ENCODE measurements around the gene TMEM41B.

DNA sequence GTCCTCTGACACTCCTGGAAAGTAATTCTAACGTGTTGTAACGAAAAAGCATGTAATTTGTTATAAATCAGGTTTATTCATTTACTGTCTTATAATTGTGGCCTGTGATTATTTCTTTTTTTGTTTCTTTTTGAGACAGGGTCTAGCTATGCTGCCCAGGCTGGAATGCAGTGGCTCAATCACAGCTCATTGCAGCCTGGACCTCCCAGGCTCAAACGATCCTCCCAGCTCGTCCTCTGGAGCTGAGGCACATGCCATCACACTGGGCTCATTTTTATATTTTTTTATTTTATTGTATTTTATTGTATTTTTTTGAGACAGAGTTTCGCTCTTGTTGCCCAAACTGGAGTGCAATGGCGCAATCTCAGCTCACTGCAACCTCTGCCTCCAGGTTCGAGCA, 65.1 kb downstream of the TMEM41B start:
- TF ChIP-seq, protein P1, sequence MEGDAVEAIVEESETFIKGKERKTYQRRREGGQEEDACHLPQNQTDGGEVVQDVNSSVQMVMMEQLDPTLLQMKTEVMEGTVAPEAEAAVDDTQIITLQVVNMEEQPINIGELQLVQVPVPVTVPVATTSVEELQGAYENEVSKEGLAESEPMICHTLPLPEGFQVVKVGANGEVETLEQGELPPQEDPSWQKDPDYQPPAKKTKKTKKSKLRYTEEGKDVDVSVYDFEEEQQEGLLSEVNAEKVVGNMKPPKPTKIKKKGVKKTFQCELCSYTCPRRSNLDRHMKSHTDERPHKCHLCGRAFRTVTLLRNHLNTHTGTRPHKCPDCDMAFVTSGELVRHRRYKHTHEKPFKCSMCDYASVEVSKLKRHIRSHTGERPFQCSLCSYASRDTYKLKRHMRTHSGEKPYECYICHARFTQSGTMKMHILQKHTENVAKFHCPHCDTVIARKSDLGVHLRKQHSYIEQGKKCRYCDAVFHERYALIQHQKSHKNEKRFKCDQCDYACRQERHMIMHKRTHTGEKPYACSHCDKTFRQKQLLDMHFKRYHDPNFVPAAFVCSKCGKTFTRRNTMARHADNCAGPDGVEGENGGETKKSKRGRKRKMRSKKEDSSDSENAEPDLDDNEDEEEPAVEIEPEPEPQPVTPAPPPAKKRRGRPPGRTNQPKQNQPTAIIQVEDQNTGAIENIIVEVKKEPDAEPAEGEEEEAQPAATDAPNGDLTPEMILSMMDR (IDR thresholded peaks at IDR 0.05), result no peak
- TF ChIP-seq ZFX (IDR thresholded peaks at IDR 0.05; ENCODE audit: borderline replicate concordance), result no peak
